ENCODE results near the gene PXYLP1.
"Not testable (repeated sequence)": the region's sequence is repeated elsewhere in the genome, so short reads cannot be mapped to it uniquely, and the experiment has no call there.

Gene PXYLP1

GRCh38 chr3:141231101-141231951, at the start of gene PXYLP1:
Gene PXYLP1 (plus strand): TSS chr3:141231825. CDS start chr3:141260176, 28,351 bp downstream.
- peak; percentile 85 for DNase-seq

GRCh38 chr3:141183606-141184005, 48.0 kb upstream of the PXYLP1 start:
- no peak for DNase-seq

GRCh38 chr3:141184430-141184829, 47.2 kb upstream of the PXYLP1 start:
- DNase-seq: no peak

DNA sequence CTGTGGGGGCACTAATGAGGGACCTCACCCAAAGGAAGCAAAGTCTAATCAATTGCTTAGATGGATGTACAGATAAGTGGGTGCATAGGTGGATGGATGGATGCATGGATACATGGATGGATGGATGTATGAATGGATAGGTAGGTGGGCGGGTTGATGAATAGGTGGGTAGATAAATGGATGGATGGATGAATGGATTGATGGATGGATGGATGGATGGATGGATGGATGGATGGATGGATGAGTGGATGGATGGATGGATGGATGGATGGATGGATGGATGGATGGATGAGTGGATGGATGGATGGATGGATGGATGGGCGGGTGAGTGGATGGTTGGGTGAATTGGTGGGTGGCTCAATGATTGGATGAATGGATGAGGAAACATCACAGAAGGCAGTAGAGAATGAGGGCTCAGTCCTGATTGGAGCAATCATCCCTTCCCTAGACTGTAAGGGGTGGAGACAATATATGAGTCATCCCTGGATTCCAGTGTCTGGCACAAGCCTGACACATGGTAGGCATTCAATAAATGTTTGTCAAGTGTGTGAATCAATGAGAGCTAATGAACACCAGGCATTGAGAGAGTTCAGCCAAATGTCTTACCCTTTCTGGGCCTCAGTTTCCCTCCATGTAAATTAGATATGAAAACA, 40.4 kb upstream of the PXYLP1 start:
- no peak for DNase-seq

DNA sequence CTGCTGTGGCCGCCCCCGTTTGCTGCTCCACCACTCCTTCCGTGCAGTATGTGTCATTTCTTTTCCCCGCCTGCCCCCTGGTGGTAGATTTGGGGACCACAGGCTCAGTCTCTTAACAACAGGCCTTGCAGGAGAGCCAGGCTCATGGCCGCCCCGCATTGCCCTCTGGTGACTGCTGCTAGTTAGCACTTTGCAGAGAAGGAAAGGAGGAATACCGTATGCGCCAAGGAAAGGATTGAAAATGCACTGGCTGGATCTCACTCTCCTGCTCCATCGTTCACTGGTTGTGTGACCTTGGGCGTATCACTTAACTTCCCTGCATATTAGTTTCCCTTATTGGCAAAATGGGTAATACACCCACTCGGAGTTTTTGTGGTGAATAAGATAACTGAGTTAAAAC, 39.3 kb upstream of the PXYLP1 start:
- DNase-seq: peak; percentile 88

- DNase-seq: no peak
These were observed 38.4 kb upstream of the PXYLP1 start for GRCh38 chr3:141193066-141193830.

DNA sequence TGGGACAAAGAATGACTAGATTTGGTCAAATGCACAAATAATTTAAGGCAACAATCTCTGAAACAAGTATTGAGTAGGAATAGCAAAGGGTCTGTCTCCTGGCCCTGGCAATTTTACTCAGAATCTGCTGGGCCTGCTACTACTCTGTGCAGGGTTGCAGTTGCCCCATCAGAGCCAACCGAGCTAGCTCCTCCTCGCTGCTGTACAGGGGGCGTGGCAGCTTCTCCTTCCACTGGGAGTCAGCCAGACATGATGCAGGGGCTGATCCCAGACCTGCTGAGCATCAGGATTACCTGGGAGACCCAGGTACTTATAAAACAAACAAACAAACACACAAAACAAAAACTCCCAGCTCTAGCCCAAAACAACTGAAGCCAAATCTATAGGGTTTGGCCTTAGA, 30.5 kb upstream of the PXYLP1 start:
- peak; percentile 5 for DNase-seq

DNA sequence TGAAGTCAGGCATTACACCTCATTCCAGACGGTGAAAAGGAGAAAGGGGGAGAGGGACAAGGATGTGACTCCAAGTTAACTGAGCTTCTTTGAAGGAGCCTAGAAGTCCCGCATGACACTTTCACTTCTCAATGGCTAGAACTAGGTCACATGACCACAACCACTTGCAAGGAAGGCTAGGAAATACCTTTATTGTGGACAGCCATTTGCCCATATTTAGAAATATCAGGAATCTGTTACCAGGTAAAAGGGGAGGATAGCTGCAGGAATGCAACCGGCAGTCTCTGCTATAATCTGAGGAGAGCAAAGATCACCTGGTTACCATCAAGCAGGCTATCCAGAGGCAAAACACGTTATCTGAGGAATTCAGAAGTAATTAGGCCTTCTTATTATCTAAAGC, 28.9 kb upstream of the PXYLP1 start:
- DNase-seq: no peak

DNA sequence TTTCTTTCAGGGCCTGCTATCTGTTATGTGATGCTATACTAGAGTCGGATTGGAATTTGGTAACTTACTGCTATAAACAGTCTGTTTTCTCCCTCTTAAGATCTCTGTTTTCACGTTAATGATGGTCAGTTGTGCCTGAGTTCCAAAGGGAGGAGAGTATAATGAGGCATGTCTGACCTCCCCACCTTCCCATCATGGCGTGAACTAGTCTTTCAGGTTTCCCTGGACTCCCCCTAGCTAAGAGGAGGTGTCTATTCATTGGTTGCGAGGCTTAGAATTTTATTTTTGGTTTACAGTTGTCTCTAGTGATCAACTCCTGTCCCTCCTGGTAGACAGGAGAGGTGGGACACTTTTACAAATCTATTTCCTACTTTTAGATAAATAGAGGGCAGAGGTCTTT, 27.8 kb upstream of the PXYLP1 start:
- no peak for DNase-seq

- DNase-seq: no peak
These were observed 27.3 kb upstream of the PXYLP1 start for GRCh38 chr3:141204343-141204742.

DNA sequence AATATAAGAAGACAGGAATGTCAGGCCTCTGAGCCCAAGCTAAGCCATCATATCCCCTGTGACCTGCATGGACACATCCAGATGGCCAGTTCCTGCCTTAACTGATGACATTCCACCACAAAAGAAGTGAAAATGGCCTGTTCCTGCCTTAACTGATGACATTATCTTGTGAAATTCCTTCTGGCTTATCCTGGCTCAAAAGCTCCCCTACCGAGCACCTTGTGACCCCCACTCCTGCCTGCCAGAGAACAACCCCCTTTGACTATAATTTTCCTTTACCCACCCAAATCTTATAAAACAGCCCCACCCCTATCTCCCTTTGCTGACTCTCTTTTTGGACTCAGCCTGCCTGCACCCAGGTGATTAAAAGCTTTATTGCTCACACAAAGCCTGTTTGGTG, 20.3 kb upstream of the PXYLP1 start:
- not testable (repeated sequence) for DNase-seq

- no peak for DNase-seq
These were observed 19.5 kb upstream of the PXYLP1 start for GRCh38 chr3:141212101-141212500.

DNA sequence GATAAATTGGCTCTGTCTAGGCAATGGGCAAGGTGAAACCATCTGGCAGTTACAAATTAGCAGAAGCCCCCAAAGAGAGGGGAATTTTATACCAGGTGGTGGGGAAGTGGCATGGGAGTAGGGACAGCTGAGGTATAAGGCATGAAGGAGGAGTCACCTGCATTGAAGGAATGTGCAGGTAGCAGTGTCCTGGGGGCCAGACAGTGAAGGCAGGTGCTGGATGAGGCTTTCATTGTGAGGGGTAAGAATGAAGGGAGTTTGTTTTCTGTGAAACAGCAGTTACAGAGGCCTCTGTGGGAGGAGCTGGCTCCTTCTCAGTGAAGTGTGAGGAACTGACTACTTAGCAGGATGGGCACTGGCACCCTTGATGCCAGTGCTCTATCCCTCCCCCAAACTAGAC, 19.1 kb upstream of the PXYLP1 start:
- DNase-seq: no peak

DNA sequence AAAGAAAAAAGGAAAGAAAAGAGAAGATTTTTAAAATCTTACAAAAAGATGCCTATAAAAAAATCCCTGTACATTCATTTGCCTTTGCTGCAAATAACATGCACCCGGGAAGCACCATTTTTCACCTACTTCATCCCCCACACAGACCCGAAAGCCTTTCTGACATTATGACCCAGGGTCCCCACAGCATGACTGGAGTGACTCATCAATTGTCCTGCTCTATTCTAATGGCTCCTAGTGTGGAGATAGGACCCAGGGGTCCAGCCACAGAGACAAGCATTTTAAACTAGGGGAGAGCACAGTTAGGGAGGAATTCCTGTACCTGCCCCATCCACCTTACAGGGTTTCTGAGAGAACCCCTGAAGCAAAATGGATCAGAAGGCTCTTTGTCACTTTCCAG, 14.7 kb upstream of the PXYLP1 start:
- no peak for DNase-seq

DNA sequence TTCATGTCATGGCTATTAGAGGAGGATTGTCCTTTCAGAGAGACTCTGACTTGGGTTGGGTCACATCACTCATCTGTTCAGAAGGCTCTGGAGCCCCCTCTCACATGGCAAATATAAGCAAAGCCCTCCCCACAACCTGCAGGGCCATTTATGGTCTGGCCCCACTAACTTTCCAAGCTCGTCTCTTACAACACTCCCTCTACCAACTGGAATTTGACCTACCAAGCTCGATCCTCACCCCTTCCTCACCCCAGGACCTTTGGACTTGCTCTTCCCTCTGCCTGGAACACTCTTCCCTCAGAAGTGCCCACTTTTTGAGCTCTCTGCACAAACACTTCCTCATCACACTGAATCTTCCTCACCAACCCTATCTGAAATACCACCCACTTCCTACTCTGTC, 14.2 kb upstream of the PXYLP1 start:
- DNase-seq: no peak

GRCh38 chr3:141218162-141218835, 13.3 kb upstream of the PXYLP1 start:
- no peak for DNase-seq

- DNase-seq: no peak
These were observed 12.7 kb upstream of the PXYLP1 start for GRCh38 chr3:141218926-141219325.

GRCh38 chr3:141223673-141224166, 7.9 kb upstream of the PXYLP1 start:
- no peak for DNase-seq

GRCh38 chr3:141225939-141226338, 5.7 kb upstream of the PXYLP1 start:
- no peak for DNase-seq

- DNase-seq: no peak
These were observed 4.4 kb upstream of the PXYLP1 start for GRCh38 chr3:141227216-141227615.

DNA sequence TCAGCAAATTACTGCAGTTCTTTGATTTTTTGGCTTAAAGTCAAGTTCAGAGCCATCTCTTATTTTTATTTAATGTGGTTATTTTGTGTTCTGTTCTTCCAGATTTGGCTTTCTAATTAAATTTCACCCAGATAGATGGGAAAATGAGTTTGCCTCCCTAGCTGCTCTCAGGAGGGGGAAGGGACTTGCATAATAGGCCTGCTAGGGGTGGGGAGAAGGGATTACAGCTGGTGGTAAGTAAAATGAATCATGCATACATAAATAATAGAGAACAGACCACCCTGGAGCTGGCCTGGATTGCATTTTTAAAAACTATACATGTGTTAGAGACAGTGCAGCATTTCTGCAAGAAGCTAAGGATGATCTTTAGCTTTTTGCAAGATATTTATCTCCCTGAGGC, 3.9 kb upstream of the PXYLP1 start:
- peak; percentile 60 for DNase-seq

- peak; percentile 89 for DNase-seq
These were observed 3.2 kb upstream of the PXYLP1 start for GRCh38 chr3:141228395-141228794.

GRCh38 chr3:141229132-141229531, 2.5 kb upstream of the PXYLP1 start:
- peak; percentile 72 for DNase-seq
